ENCODE measurements around the gene ADAM10. TPM values are rescaled to one million over a fixed set of nuclear protein-coding genes. Genes with fewer than 3 reads are reported as not detected.

Gene ADAM10
- polyA plus RNA-seq, 3 donors = 66.0 to 269 (median 149) TPM

DNA sequence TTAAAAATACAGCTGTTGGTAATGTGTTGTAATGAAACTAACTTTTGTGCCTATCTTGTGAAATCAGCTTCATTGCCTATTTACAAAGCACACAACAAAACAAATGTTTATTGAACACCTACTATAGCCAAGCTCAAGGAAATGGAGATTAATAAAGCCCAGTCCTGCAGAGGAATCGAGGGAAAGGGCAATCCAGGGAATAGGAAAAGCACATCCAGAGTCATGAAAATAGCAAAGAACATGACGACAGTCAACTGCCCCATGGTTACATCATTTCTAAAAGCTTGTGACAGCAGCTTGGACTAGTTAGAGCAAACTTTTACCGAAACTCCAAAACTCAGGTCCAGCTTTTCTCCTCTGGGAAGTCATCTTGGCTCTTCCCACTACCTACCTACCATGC lies 160.5 kb downstream of the ADAM10 start:
- peaks cover 1 to 4% (median 2%) of the 10 kb centered on the region in 3 donors for H3K27me3 Mint-ChIP-seq (ENCODE audit: low read depth in 3 of 3)
- Histone ChIP-seq H3K36me3 (replicated peaks in 1 of 2; ENCODE audit: control insufficient read depth in 1 of 2, insufficient read depth in 2 of 2, low read length in 2 of 2) (peaks cover 3 to 6% of the 10 kb centered on the region in 2 donors), H3K79me2 (ENCODE audit: insufficient read depth, low read length) (no peaks in the 10 kb centered on the region), H4K20me1 (ENCODE audit: insufficient read depth, low read length) (no peaks in the 10 kb centered on the region), H3K27me3 (ENCODE audit: control insufficient read depth in 2 of 2, insufficient read depth in 2 of 2, low read length in 2 of 2) (no peaks in the 10 kb centered on the region), H2AFZ (ENCODE audit: insufficient read depth, low read depth, low read length, poor library complexity, severe bottlenecking) (no peak overlapping the region), H3K4me2 (replicated peaks; ENCODE audit: extremely low read depth, low read length, poor library complexity, severe bottlenecking) (no peak overlapping the region), H3K4me3 (replicated peaks in 1 of 3; ENCODE audit: low read depth in 2 of 3, low read length in 3 of 3) (no peak overlapping the region), H3K9ac (ENCODE audit: insufficient read depth, low read length, poor library complexity, severe bottlenecking) (no peak overlapping the region), H3K27ac (ENCODE audit: low read depth in 1 of 2, low read length in 2 of 2) (no peak overlapping the region), H3K4me1 (ENCODE audit: control insufficient read depth in 1 of 2, insufficient read depth in 2 of 2, low read length in 2 of 2) (peaks cover 15% of the 10 kb centered on the region in 2 donors), H3K9me3 (replicated peaks in 1 of 2; ENCODE audit: control insufficient read depth in 1 of 2, insufficient read depth in 1 of 2, low read length in 2 of 2) (no peaks in the 10 kb centered on the region)
- peaks cover 17 to 20% of the 10 kb centered on the region in 2 donors for H3K36me3 Mint-ChIP-seq
- peaks cover 22% of the 10 kb centered on the region for H3K4me1 Mint-ChIP-seq
- 83% methylated on average over 2 of the region's 3 CpGs for WGBS (ENCODE audit: insufficient coverage)
- H3K27ac Mint-ChIP-seq = no peak overlapping the region
- DNase-seq = no peak
- peaks cover 0 to 1% (median 0%) of the 10 kb centered on the region in 7 donors for H3K9me3 Mint-ChIP-seq
- no peak overlapping the region for H3K4me3 Mint-ChIP-seq
- intact Hi-C loops (cut with micrococcal nuclease) = no loop called here
- TF ChIP-seq, protein P1, sequence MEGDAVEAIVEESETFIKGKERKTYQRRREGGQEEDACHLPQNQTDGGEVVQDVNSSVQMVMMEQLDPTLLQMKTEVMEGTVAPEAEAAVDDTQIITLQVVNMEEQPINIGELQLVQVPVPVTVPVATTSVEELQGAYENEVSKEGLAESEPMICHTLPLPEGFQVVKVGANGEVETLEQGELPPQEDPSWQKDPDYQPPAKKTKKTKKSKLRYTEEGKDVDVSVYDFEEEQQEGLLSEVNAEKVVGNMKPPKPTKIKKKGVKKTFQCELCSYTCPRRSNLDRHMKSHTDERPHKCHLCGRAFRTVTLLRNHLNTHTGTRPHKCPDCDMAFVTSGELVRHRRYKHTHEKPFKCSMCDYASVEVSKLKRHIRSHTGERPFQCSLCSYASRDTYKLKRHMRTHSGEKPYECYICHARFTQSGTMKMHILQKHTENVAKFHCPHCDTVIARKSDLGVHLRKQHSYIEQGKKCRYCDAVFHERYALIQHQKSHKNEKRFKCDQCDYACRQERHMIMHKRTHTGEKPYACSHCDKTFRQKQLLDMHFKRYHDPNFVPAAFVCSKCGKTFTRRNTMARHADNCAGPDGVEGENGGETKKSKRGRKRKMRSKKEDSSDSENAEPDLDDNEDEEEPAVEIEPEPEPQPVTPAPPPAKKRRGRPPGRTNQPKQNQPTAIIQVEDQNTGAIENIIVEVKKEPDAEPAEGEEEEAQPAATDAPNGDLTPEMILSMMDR (IDR thresholded peaks at IDR 0.05) = no peak

DNA sequence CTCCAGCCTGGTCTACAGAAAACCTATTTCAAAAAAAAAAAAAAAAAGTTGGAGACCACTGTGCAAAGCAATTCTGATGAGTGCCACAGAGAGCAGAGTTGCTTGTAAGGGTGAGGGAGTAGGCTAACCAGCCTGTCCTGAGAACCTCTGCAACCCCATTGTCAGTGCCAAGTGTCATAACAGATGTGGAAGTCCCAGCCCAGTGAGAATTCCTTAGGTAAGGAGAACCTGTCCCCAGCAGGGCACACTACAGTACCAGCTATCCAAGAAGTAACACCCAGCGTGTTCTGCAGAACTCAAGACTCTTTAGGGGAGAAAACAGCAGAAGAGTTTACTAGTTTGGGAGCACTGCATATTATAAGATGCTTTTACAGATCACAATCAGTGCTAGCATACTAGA lies 161.4 kb downstream of the ADAM10 start:
- no peaks in the 10 kb centered on the region for H3K9me3 ChIP-seq (replicated peaks in 1 of 2; ENCODE audit: control insufficient read depth in 1 of 2, insufficient read depth in 1 of 2, low read length in 2 of 2)
- Mint-ChIP-seq H3K27me3 (ENCODE audit: low read depth in 3 of 3) (peaks cover 1 to 4% (median 2%) of the 10 kb centered on the region in 3 donors), H3K4me1 (peaks cover 19% of the 10 kb centered on the region), H3K4me3 (no peak overlapping the region), H3K36me3 (peaks cover 12 to 15% of the 10 kb centered on the region in 2 donors), H3K27ac (no peak overlapping the region), H3K9me3 (peaks cover 0 to 3% (median under 1%) of the 10 kb centered on the region in 7 donors)
- no peaks in the 10 kb centered on the region for H3K27me3 ChIP-seq (ENCODE audit: control insufficient read depth in 2 of 2, insufficient read depth in 2 of 2, low read length in 2 of 2)
- no CpG with 5 or more reads among the region's 1 CpG for WGBS (ENCODE audit: insufficient coverage)
- no peaks in the 10 kb centered on the region for H4K20me1 ChIP-seq (ENCODE audit: insufficient read depth, low read length)
- intact Hi-C loops (cut with micrococcal nuclease) = no loop called here
- peaks cover 10 to 12% of the 10 kb centered on the region in 2 donors for H3K4me1 ChIP-seq (ENCODE audit: control insufficient read depth in 1 of 2, insufficient read depth in 2 of 2, low read length in 2 of 2)
- DNase-seq = no peak
- no peak overlapping the region for H3K4me2 ChIP-seq (replicated peaks; ENCODE audit: extremely low read depth, low read length, poor library complexity, severe bottlenecking)
- no peak overlapping the region for H2AFZ ChIP-seq (ENCODE audit: insufficient read depth, low read depth, low read length, poor library complexity, severe bottlenecking)
- H3K27ac ChIP-seq (ENCODE audit: low read depth in 1 of 2, low read length in 2 of 2) = no peak overlapping the region
- no peaks in the 10 kb centered on the region for H3K79me2 ChIP-seq (ENCODE audit: insufficient read depth, low read length)
- TF ChIP-seq, protein P1 (IDR thresholded peaks at IDR 0.05) = no peak
- H3K36me3 ChIP-seq (replicated peaks in 1 of 2; ENCODE audit: control insufficient read depth in 1 of 2, insufficient read depth in 2 of 2, low read length in 2 of 2) = peaks cover 0 to 6% of the 10 kb centered on the region in 2 donors
- no peak overlapping the region for H3K4me3 ChIP-seq (replicated peaks in 1 of 3; ENCODE audit: low read depth in 2 of 3, low read length in 3 of 3)
- H3K9ac ChIP-seq (ENCODE audit: insufficient read depth, low read length, poor library complexity, severe bottlenecking) = no peak overlapping the region
